ENCODE measurements around the gene KLHL18.

GRCh38 chr3:47293822-47294221, 11.1 kb downstream of the KLHL18 start:
- TF ChIP-seq POLR2AphosphoS5 (IDR thresholded peaks at IDR 0.05; ENCODE audit: borderline replicate concordance, low read depth, low read length) (no peak), EZH2 (IDR thresholded peaks at IDR 0.05) (no peak), FOXP2 (optimal IDR thresholded peaks at IDR 0.05; ENCODE audit: control extremely low read depth, extremely low read length, insufficient read depth) (no peak)
